Keratinocyte (primary cell): ENCODE measurements around the gene GALNT2. TPM values are rescaled to one million over a fixed set of nuclear protein-coding genes. Genes with fewer than 3 reads are reported as not detected.

Experiments
- DNase-seq: peaks from one replicate; pipeline ENCODE4 v3.0.0-alpha.2; 2011; ENCODE audit warnings: low read depth, missing footprints, low spot score
- FAIRE-seq: peaks from 2 replicates; lab custom pipeline; 2011; peaks lifted over from hg19 to GRCh38; lab: Jason Lieb, UNC
- H2AFZ ChIP-seq: 2 replicates; pipeline ENCODE4 v1.6.0; 2012; ENCODE audit warnings: low read length, control low read depth, inconsistent platforms; ENCODE audit not compliant: control insufficient read depth
- H3K27ac ChIP-seq: 2 replicates; pipeline ENCODE4 v1.5.1; 2011; ENCODE audit warnings: low read length; ENCODE audit not compliant: control insufficient read depth, insufficient read depth
- H3K27me3 ChIP-seq: 3 replicates; pipeline ENCODE4 v1.6.0; 2011; ENCODE audit warnings: low read length; ENCODE audit not compliant: control insufficient read depth, insufficient read depth; ENCODE audit errors: extremely low read depth
- H3K36me3 ChIP-seq, 2 experiments: 2 replicates in 1 of 2; 3 replicates in 1 of 2; pipeline ENCODE4 v1.5.1; 2011; ENCODE audit warnings: low read length in 2 of 2, mild to moderate bottlenecking in 1 of 2; ENCODE audit not compliant: control insufficient read depth in 2 of 2, insufficient read depth in 2 of 2; ENCODE audit errors: extremely low read depth in 1 of 2
- H3K4me1 ChIP-seq: 3 replicates; pipeline ENCODE4 v1.5.1; 2011; ENCODE audit warnings: low read length; ENCODE audit not compliant: control insufficient read depth, insufficient read depth; ENCODE audit errors: extremely low read depth
- H3K4me2 ChIP-seq: 3 replicates; pipeline ENCODE4 v1.6.0; 2011; ENCODE audit warnings: low read depth, low read length; ENCODE audit not compliant: control insufficient read depth, insufficient read depth; ENCODE audit errors: extremely low read depth
- H3K4me3 ChIP-seq, 3 experiments: fragments of 200-600 bp in 1 of 3; sonication (generic) in 1 of 3; 2 replicates in 2 of 3; 3 replicates in 1 of 3; pipeline ENCODE4 v1.5.1; 2011 to 2016; ENCODE audit warnings: low read length in 3 of 3, mild to moderate bottlenecking in 3 of 3, control low read depth in 2 of 3, inconsistent platforms in 1 of 3, low read depth in 1 of 3, mixed read lengths in 1 of 3, mixed run types in 1 of 3, moderate library complexity in 1 of 3; ENCODE audit not compliant: control insufficient read depth in 2 of 3, insufficient read depth in 2 of 3; ENCODE audit errors: extremely low read depth in 1 of 3
- H3K79me2 ChIP-seq: 2 replicates; pipeline ENCODE4 v1.6.0; 2012; ENCODE audit warnings: low read length; ENCODE audit not compliant: control insufficient read depth, insufficient read depth
- H3K9ac ChIP-seq: 3 replicates; pipeline ENCODE4 v1.6.0; 2011; ENCODE audit warnings: low read length; ENCODE audit not compliant: control insufficient read depth, insufficient read depth; ENCODE audit errors: extremely low read depth
- H3K9me1 ChIP-seq: 3 replicates; pipeline ENCODE4 v1.6.0; 2011; ENCODE audit warnings: low read length; ENCODE audit not compliant: control insufficient read depth, insufficient read depth; ENCODE audit errors: extremely low read depth
- H3K9me3 ChIP-seq: 2 replicates; pipeline ENCODE4 v1.5.1; 2012; ENCODE audit warnings: low read depth, low read length; ENCODE audit not compliant: control insufficient read depth
- H4K20me1 ChIP-seq: 3 replicates; pipeline ENCODE4 v1.6.0; 2011; ENCODE audit warnings: low read length; ENCODE audit not compliant: control insufficient read depth, insufficient read depth; ENCODE audit errors: extremely low read depth
- EZH2 ChIP-seq: IDR thresholded peaks from one replicate; pipeline ENCODE4 v1.6.1; 2012; ENCODE audit warnings: inconsistent platforms, mild to moderate bottlenecking, low read length, moderate library complexity
- dilution Hi-C: fragments of 300-500 bp; cut with MboI; formaldehyde crosslinking; loops from one replicate; pipeline ENCODE4 v1.7.0; 2020; ENCODE audit warnings: low sequenced_read_pairs; ENCODE audit not compliant: extremely low pct_ligation_motif_present
- polyA plus RNA-seq, 5 experiments: library from polyadenylated mRNA; depleted of rRNA in 3 of 5; stranded (reverse) in 3 of 5; stranded (forward) in 1 of 5; unstranded in 1 of 5; fragments of >200 nt; gene quantifications; 1 replicate in 1 of 5; 2 replicates in 3 of 5; 3 replicates in 1 of 5; pipeline versions ENCODE4 v1.2.1 to v1.2.3, GENCODE V29; 2011 to 2012; ENCODE audit warnings: missing spikeins in 2 of 5, low read depth in 1 of 5, low replicate concordance in 1 of 5
- TF ChIP-seq, protein P1 (sequence below), 3 experiments: IDR thresholded peaks in 1 of 3; conservative IDR thresholded peaks in 1 of 3; optimal IDR thresholded peaks in 1 of 3; 2 replicates in 2 of 3; 3 replicates in 1 of 3; pipeline versions ENCODE3 to v1.5.1; 2011; ENCODE audit warnings: low read length in 3 of 3, mild to moderate bottlenecking in 3 of 3, moderate library complexity in 2 of 3, control low read depth in 1 of 3, inconsistent platforms in 1 of 3; ENCODE audit not compliant: insufficient read depth in 2 of 3; ENCODE audit errors: extremely low read depth in 1 of 3

GALNT2 gene
- polyA plus RNA-seq, 1 donor (not counting 4 experiments of a cell fraction or from before 2014, with no cell fraction given), result 61.7 TPM

DNA sequence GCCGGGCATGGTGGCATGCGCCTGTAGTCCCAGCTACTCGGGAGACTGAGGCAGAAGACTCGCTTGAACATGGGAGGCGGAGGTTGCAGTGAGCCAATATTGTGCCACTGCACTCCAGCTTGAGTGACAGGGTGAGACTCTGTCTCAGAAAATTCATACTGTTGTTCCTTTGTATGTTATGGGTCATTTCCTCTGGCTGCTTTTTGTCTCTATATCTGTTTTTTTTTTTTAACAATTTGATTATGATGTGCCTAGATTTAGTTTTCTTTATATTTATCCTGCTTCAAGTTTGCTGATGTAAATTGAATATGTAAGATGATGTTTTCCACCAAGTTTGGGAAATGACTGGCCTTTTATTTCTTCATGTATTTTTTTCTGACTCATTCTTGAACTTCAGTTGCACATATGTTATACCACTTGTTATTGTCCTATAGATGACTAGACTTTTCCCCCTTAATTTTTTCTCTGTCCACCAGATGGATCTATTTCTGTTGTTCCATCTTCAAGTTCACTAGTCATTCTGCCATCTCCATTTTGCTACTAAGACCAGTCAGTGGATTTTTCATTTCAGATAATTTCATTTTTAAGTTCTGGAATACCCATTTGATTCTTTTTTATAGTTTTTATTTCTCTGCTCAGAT is 173.5 kb downstream of the GALNT2 start:
- dilution Hi-C loops, result no loop called here
- H3K9me3 ChIP-seq, result no peaks in the 10 kb centered on the region
- H3K4me3 ChIP-seq, result no peak overlapping the region
- no peak overlapping the region for H3K4me2 ChIP-seq
- no peak for TF ChIP-seq EZH2
- TF ChIP-seq, protein P1, sequence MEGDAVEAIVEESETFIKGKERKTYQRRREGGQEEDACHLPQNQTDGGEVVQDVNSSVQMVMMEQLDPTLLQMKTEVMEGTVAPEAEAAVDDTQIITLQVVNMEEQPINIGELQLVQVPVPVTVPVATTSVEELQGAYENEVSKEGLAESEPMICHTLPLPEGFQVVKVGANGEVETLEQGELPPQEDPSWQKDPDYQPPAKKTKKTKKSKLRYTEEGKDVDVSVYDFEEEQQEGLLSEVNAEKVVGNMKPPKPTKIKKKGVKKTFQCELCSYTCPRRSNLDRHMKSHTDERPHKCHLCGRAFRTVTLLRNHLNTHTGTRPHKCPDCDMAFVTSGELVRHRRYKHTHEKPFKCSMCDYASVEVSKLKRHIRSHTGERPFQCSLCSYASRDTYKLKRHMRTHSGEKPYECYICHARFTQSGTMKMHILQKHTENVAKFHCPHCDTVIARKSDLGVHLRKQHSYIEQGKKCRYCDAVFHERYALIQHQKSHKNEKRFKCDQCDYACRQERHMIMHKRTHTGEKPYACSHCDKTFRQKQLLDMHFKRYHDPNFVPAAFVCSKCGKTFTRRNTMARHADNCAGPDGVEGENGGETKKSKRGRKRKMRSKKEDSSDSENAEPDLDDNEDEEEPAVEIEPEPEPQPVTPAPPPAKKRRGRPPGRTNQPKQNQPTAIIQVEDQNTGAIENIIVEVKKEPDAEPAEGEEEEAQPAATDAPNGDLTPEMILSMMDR (optimal IDR thresholded peaks at IDR 0.05 in 1 of 3, IDR thresholded peaks at IDR 0.05 in 1 of 3, conservative IDR thresholded peaks at IDR 0.05 in 1 of 3; ENCODE audit: extremely low read depth in 1 of 3, insufficient read depth in 2 of 3, low read length in 3 of 3), result no peak
- H3K9ac ChIP-seq, result no peak overlapping the region
- no peak for FAIRE-seq
- H3K4me1 ChIP-seq, result peaks cover 12% of the 10 kb centered on the region
- DNase-seq, result no peak
- H3K36me3 ChIP-seq, result peaks cover 6 to 21% of the 10 kb centered on the region in 2 experiments
- H4K20me1 ChIP-seq, result peaks cover 11% of the 10 kb centered on the region
- no peaks in the 10 kb centered on the region for H3K79me2 ChIP-seq
- H3K27me3 ChIP-seq, result no peaks in the 10 kb centered on the region
- H3K9me1 ChIP-seq, result peaks cover 5% of the 10 kb centered on the region
- no peak overlapping the region for H2AFZ ChIP-seq
- H3K27ac ChIP-seq, result no peak overlapping the region

DNA sequence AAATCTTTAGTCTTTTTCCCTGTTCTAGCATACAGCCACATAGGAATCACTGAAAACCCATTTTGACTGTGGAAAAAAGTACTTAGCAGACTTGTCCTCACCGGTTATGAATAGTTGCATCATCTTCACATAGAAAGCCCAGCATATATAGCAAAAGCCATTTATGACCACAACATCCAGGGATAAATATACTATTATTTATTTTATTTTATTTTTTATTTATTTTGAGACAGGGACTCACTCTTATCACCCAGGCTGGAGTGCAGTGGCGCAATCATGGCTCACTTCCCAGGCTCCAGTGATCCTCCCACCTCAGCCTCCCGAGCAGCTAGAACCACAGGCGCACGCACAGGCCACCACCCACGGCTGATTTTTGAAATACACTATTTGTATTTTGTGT is 175.3 kb downstream of the GALNT2 start:
- H2AFZ ChIP-seq, result no peak overlapping the region
- dilution Hi-C loops, result no loop called here
- FAIRE-seq (no peak), DNase-seq (no peak)
- no peaks in the 10 kb centered on the region for H3K27me3 ChIP-seq
- no peak for TF ChIP-seq EZH2
- TF ChIP-seq, protein P1 (optimal IDR thresholded peaks at IDR 0.05 in 1 of 3, IDR thresholded peaks at IDR 0.05 in 1 of 3, conservative IDR thresholded peaks at IDR 0.05 in 1 of 3; ENCODE audit: extremely low read depth in 1 of 3, insufficient read depth in 2 of 3, low read length in 3 of 3), result no peak
- H3K79me2 ChIP-seq, result no peaks in the 10 kb centered on the region
- peaks cover 12% of the 10 kb centered on the region for H3K4me1 ChIP-seq
- H3K4me3 ChIP-seq, result no peak overlapping the region
- peaks cover 5% of the 10 kb centered on the region for H3K9me1 ChIP-seq
- no peak overlapping the region for H3K4me2 ChIP-seq
- peaks cover 11% of the 10 kb centered on the region for H4K20me1 ChIP-seq
- peaks cover 17 to 28% of the 10 kb centered on the region in 2 experiments for H3K36me3 ChIP-seq
- H3K9me3 ChIP-seq, result no peaks in the 10 kb centered on the region
- no peak overlapping the region for H3K9ac ChIP-seq
- H3K27ac ChIP-seq, result no peak overlapping the region
